Heart left ventricle (tissue), 16 donors: ENCODE results near the gene LPCAT2. TPM values are rescaled to one million over a fixed set of nuclear protein-coding genes. Genes with fewer than 3 reads are reported as not detected.

ENCODE experiments used
- ATAC-seq, 4 donors: fragments of 200-7000 bp; cut with Tn5 transposase; one replicate each; pipeline ENCODE4 v1.9.1; 2020 to 2022; ENCODE audit warnings: moderate library complexity in 4 of 4, mild to moderate bottlenecking in 3 of 4, moderate number of reproducible peaks in 1 of 4
- DNase-seq, 5 donors: peaks; one replicate each; pipeline ENCODE4 v3.0.0-alpha.2; 2020
- H3K27ac ChIP-seq, 12 donors: fragments of 200-600 bp; sonication (generic) in 4 of 12; one replicate each; pipeline versions ENCODE4 v1.5.0 to v1.8.0; 2016 to 2022; ENCODE audit warnings: mild to moderate bottlenecking in 2 of 12
- H3K27me3 ChIP-seq, 9 donors: fragments of 200-600 bp; sonication (generic) in 2 of 9; one replicate each; pipeline versions ENCODE4 v1.5.1 to v1.8.0; 2016 to 2022; ENCODE audit warnings: mild to moderate bottlenecking in 3 of 9
- H3K36me3 ChIP-seq, 9 donors: fragments of 200-600 bp; sonication (generic) in 2 of 9; one replicate each; pipeline versions ENCODE4 v1.5.0 to v1.8.0; 2018 to 2022; ENCODE audit warnings: mild to moderate bottlenecking in 2 of 9
- H3K4me1 ChIP-seq, 12 donors: fragments of 200-600 bp; sonication (generic) in 4 of 12; one replicate each; pipeline versions ENCODE4 v1.5.0 to v1.8.0; 2016 to 2022; ENCODE audit warnings: mild to moderate bottlenecking in 3 of 12
- H3K4me3 ChIP-seq, 12 donors: fragments of 200-600 bp; sonication (generic) in 4 of 12; one replicate each; pipeline versions ENCODE4 v1.5.0 to v1.8.0; 2017 to 2022; ENCODE audit warnings: mild to moderate bottlenecking in 9 of 12, moderate library complexity in 4 of 12
- H3K9me3 ChIP-seq, 12 donors: fragments of 200-600 bp; sonication (generic) in 4 of 12; one replicate each; pipeline versions ENCODE4 v1.5.0 to v1.8.0; 2016 to 2022; ENCODE audit warnings: mild to moderate bottlenecking in 1 of 12
- CTCF ChIP-seq, 12 donors: fragments of 200-600 bp; sonication (generic) in 4 of 12; IDR thresholded peaks; one replicate each; pipeline versions ENCODE4 v1.5.0 to v1.8.0; 2018 to 2022; ENCODE audit warnings: antibody characterized with exemption in 12 of 12, mild to moderate bottlenecking in 5 of 12
- POLR2A ChIP-seq, 2 donors: fragments of 450-650 bp; IDR thresholded peaks; one replicate each; pipeline ENCODE4 v1.6.1; 2017; ENCODE audit warnings: antibody characterized with exemption in 2 of 2, mild to moderate bottlenecking in 2 of 2, moderate library complexity in 2 of 2
- WGBS, 4 donors: extraction: QIAGEN DNeasy Blood & Tissue Kit in 2 of 4; methylation state at CpG; one replicate each; pipeline versions ENCODE4 v1.1.5 to v1.1.7; 2013 to 2018; 5-methylcytosine and 5-hydroxymethylcytosine counted together
- intact Hi-C, 10 donors: fragments of 100-400 bp; cut with DNase I; formaldehyde crosslinking; loops; one replicate each; pipeline versions ENCODE4 v1.11.1 to v1.14.2; 2022
- polyA plus RNA-seq, 2 donors: library from polyadenylated mRNA; stranded (reverse); fragments of 200-250 nt; gene quantifications; one replicate each; pipeline ENCODE4 v1.2.3, GENCODE V29; 2013
- total RNA-seq, 9 donors: library from RNA; depleted of rRNA in 2 of 9; stranded (reverse); fragments of >200 nt in 2 of 9; fragmentation: NEBNext Ultra II Directional in 3 of 9; extraction: Animal tissue kit (Norgen Biotek cat#: 25700) in 3 of 9; gene quantifications; one replicate each; pipeline versions ENCODE4 v1.1.0 to v1.2.4, GENCODE V29; 2016 to 2023
- donor health status: ischemic (EF 13 %, LVEDD 7.1; RV severe dilation, severe dysfunction).
- donor health status: healthy with polysubstance abuse.
- donor health status: DM: no; HTN: yes; CAD: no.
- donor health status: DM: no; HTN: no; CAD: no.
- donor health status: ischemic (EF 25% LVEDD 6.9; RV normal size, moderate dysfunction).
- donor health status: ischemic (EF 25% LVEDD 5.7; RV mildly dilated, moderate dysfunction).
- donor health status: healthy.
- donor health status: DM: yes; HTN: yes; CAD: no.
- donor health status: ischemic (EF 35%, LVEDD 5.7; RV mildly dilated, moderate dysfunction).
- donor health status: nonischemic (EF 11% LVEDD 7.7; RV severe dilation, severe dysfunction).
- donor health status: DM: yes; HTN: yes; CAD: no.
- donor health status: PGD.
- donor health status: ischemic (EF 29% LVEDD 5.4; RV normal size, mild dysfunction).
- donor health status: nonischemic (EF 23%, LVEDD 6.1; RV moderate dilation, normal function).

LPCAT2 gene
- total and polyA plus RNA-seq, 11 donors = 3.8 to 13.6 (median 6.5) TPM

DNA sequence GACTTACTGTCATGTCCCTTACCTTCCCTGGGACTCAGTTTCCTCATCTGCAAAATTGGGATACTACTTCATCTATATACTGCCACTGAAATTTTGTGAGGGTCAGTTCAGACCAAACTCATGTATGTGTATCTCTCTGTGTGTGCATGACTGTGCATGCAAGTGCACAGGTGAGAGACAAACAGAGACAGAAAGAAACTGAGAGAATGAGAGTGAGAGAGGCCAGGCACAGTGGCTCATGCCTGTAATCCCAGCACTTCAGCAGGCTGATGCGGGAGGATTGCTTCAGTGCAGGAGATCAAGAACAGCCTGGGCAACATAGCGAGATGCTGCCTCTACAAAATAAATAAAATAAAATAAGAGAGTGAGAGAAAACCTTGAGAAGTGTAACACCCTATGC, 114.8 kb downstream of the LPCAT2 start:
- H3K4me1 ChIP-seq = no peaks in the 10 kb centered on the region
- no peak overlapping the region for H3K27ac ChIP-seq
- DNase-seq (no peak), ATAC-seq (no peak)
- intact Hi-C loops = no loop called here
- no peaks in the 10 kb centered on the region for H3K36me3 ChIP-seq
- 69 to 98% (median 87%) methylated on average over 2 of the region's 2 CpGs for WGBS, 4 donors
- no peaks in the 10 kb centered on the region for H3K27me3 ChIP-seq
- no peak overlapping the region for H3K4me3 ChIP-seq
- no peaks in the 10 kb centered on the region for H3K9me3 ChIP-seq
- TF ChIP-seq POLR2A (IDR thresholded peaks at IDR 0.05) (no peak), CTCF (IDR thresholded peaks at IDR 0.05) (no peak)

DNA sequence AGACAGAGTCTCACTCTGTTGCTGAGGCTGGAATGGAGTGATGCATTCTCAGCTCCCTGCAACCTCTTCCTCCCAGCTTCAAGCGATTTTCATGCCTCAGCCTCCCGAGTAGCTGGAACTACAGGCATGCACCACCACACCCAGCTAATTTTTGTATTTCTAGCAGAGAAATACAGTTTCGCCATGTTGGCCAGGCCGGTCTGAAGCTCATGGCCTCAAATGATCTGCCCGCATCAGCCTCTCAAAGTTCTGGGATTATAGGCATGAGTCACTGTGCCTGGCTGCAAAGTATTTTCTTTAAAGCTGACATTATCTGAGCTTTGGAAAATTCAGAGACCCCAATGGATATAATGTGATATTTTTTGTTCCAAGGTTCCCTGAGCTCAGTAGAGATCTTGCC, 115.8 kb downstream of the LPCAT2 start:
- TF ChIP-seq CTCF (IDR thresholded peaks at IDR 0.05) (no peak), POLR2A (IDR thresholded peaks at IDR 0.05) (no peak)
- Histone ChIP-seq H3K4me1 (no peaks in the 10 kb centered on the region), H3K27ac (no peak overlapping the region), H3K9me3 (no peaks in the 10 kb centered on the region), H3K4me3 (no peak overlapping the region), H3K27me3 (no peaks in the 10 kb centered on the region), H3K36me3 (no peaks in the 10 kb centered on the region)
- ATAC-seq = no peak
- intact Hi-C loops = no loop called here
- no peak for DNase-seq
- WGBS, 4 donors = 92 to 94% (median 93%) methylated on average over 5 of the region's 5 CpGs

GRCh38 chr16:55625843-55626242, 117.0 kb downstream of the LPCAT2 start:
- no peak for DNase-seq
- no peak overlapping the region for H3K27ac ChIP-seq
- 73 to 93% (median 87%) methylated on average over 3 of the region's 3 CpGs for WGBS, 4 donors

GRCh38 chr16:55628306-55628968, 119.6 kb downstream of the LPCAT2 start:
- Histone ChIP-seq H3K9me3 (no peaks in the 10 kb centered on the region), H3K4me1 (no peaks in the 10 kb centered on the region), H3K36me3 (no peaks in the 10 kb centered on the region), H3K27me3 (peaks cover 0 to 2% (median 0%) of the 10 kb centered on the region in 9 donors), H3K4me3 (no peak overlapping the region), H3K27ac (no peak overlapping the region)
- 65 to 71% (median 68%) methylated on average over 6 of the region's 6 CpGs for WGBS, 4 donors
- DNase-seq (no peak), ATAC-seq (no peak)
- TF ChIP-seq POLR2A (IDR thresholded peaks at IDR 0.05) (no peak), CTCF (IDR thresholded peaks at IDR 0.05) (no peak)
- intact Hi-C loops = no loop called here

More at GRCh38 chr16:55625843-55626242, 117.0 kb downstream of the LPCAT2 start:
- TF ChIP-seq CTCF (IDR thresholded peaks at IDR 0.05) = no peak
- TF ChIP-seq POLR2A (IDR thresholded peaks at IDR 0.05) = no peak
- H3K36me3 ChIP-seq = no peaks in the 10 kb centered on the region
- no peaks in the 10 kb centered on the region for H3K9me3 ChIP-seq
- H3K4me1 ChIP-seq = no peaks in the 10 kb centered on the region
- intact Hi-C loops = no loop called here
- H3K27me3 ChIP-seq = no peaks in the 10 kb centered on the region
- no peak overlapping the region for H3K4me3 ChIP-seq
- ATAC-seq = no peak
